Neural cell (in vitro differentiated cells): ENCODE results near the gene HHIPL1. TPM values are rescaled to one million over a fixed set of nuclear protein-coding genes. Genes with fewer than 3 reads are reported as not detected.

Experiments used
- H2AFZ ChIP-seq: fragments of 200-600, 300-800 bp; sonication (generic), shearing (Covaris generic); 2 replicates; pipeline ENCODE4 v1.6.0; 2014; ENCODE audit warnings: low read depth, mild to moderate bottlenecking, antibody characterized with exemption, low read length, moderate library complexity
- H3F3A ChIP-seq: fragments of 200-600 bp; shearing (Covaris generic); 2 replicates; pipeline ENCODE4 v1.6.1; 2016; ENCODE audit warnings: mild to moderate bottlenecking, moderate library complexity, mixed read lengths, antibody characterized with exemption, low read length; ENCODE audit not compliant: insufficient read depth, poor library complexity, severe bottlenecking
- H3K27ac ChIP-seq: fragments of 200-600, 300-800 bp; sonication (generic), shearing (Covaris generic); 2 replicates; pipeline ENCODE4 v1.5.1; 2014; ENCODE audit warnings: mild to moderate bottlenecking, low read length, moderate library complexity
- H3K27me3 ChIP-seq: fragments of 300-800, 200-600 bp; sonication (generic), shearing (Covaris generic); 2 replicates; pipeline ENCODE4 v1.6.0; 2014; ENCODE audit warnings: mild to moderate bottlenecking, low read depth, low read length, moderate library complexity; ENCODE audit not compliant: insufficient read depth
- H3K36me3 ChIP-seq: fragments of 300-800, 200-600 bp; sonication (generic), shearing (Covaris generic); 2 replicates; pipeline ENCODE4 v1.5.1; 2014; ENCODE audit warnings: mild to moderate bottlenecking, antibody characterized with exemption, low read length, moderate library complexity; ENCODE audit not compliant: insufficient read depth
- H3K4me2 ChIP-seq: fragments of 300-800, 200-600 bp; sonication (generic), shearing (Covaris generic); 2 replicates; pipeline ENCODE4 v1.6.0; 2014; ENCODE audit warnings: mild to moderate bottlenecking, low read length
- H3K4me3 ChIP-seq: fragments of 300-800, 200-600 bp; sonication (generic), shearing (Covaris generic); 2 replicates; pipeline ENCODE4 v1.5.1; 2014; ENCODE audit warnings: mild to moderate bottlenecking, low read length, moderate library complexity
- H3K79me2 ChIP-seq: fragments of 200-600 bp; shearing (Covaris generic); replicated peaks from 2 replicates; pipeline ENCODE4 v1.6.0; 2014; ENCODE audit warnings: mild to moderate bottlenecking, low read length, moderate library complexity; ENCODE audit not compliant: insufficient read depth
- H3K9ac ChIP-seq: fragments of 300-800, 200-600 bp; sonication (generic), shearing (Covaris generic); 2 replicates; pipeline ENCODE4 v1.6.1; 2016; ENCODE audit warnings: mild to moderate bottlenecking, low read length, mixed read lengths
- H3K9me2 ChIP-seq: fragments of 200-600 bp; shearing (Covaris generic); 2 replicates; pipeline ENCODE4 v1.6.1; 2016; ENCODE audit warnings: mild to moderate bottlenecking, low read length, mixed read lengths; ENCODE audit not compliant: insufficient read depth
- H3K9me3 ChIP-seq: fragments of 200-600, 300-800 bp; sonication (generic), shearing (Covaris generic); 2 replicates; pipeline ENCODE4 v1.6.1; 2016; ENCODE audit warnings: mild to moderate bottlenecking, mixed run types, low read length, moderate library complexity, mixed read lengths
- H4K20me1 ChIP-seq: fragments of 200-600 bp; shearing (Covaris generic); 2 replicates; pipeline ENCODE4 v1.6.1; 2016; ENCODE audit warnings: mild to moderate bottlenecking, mixed run types; ENCODE audit not compliant: insufficient read depth
- EP300 ChIP-seq: fragments of 450-650 bp; conservative IDR thresholded peaks from 2 replicates; pipeline ENCODE4 v1.6.1; 2014; ENCODE audit warnings: antibody characterized with exemption, mild to moderate bottlenecking, moderate library complexity; ENCODE audit not compliant: poor library complexity, severe bottlenecking
- EZH2 ChIP-seq: fragments of 200-600, 300-800 bp; shearing (Covaris generic), sonication (generic); IDR thresholded peaks from 2 replicates; pipeline ENCODE4 v1.6.1; 2014; ENCODE audit warnings: antibody characterized with exemption, low read length, borderline replicate concordance, mild to moderate bottlenecking; ENCODE audit not compliant: insufficient read depth, poor library complexity, severe bottlenecking
- MXI1 ChIP-seq: fragments of 450-650 bp; conservative IDR thresholded peaks from 2 replicates; pipeline ENCODE4 v1.6.1; 2014; ENCODE audit warnings: antibody characterized with exemption, mild to moderate bottlenecking; ENCODE audit not compliant: poor library complexity, severe bottlenecking
- POLR2AphosphoS5 ChIP-seq: IDR thresholded peaks from 2 replicates; pipeline ENCODE4 v1.6.1; 2012
- RAD21 ChIP-seq: fragments of 450-650 bp; conservative IDR thresholded peaks from 2 replicates; pipeline ENCODE4 v1.6.1; 2014; ENCODE audit warnings: antibody characterized with exemption, mild to moderate bottlenecking, moderate library complexity
- SMC3 ChIP-seq: fragments of 450-650 bp; conservative IDR thresholded peaks from 2 replicates; pipeline ENCODE4 v1.6.1; 2014; ENCODE audit warnings: antibody characterized with exemption, mild to moderate bottlenecking, moderate library complexity; ENCODE audit not compliant: poor library complexity
- TAF1 ChIP-seq: IDR thresholded peaks from 2 replicates; pipeline ENCODE4 v1.6.1; 2012; ENCODE audit warnings: low read depth
- polyA plus RNA-seq: library from polyadenylated mRNA; depleted of rRNA; stranded (reverse); fragments of >200 nt; gene quantifications from 2 replicates; pipeline ENCODE4 v1.2.3, GENCODE V29; 2014
- TF ChIP-seq, protein P1 (sequence below): IDR thresholded peaks from 2 replicates; pipeline ENCODE4 v1.6.1; 2012; ENCODE audit warnings: borderline replicate concordance
- TF ChIP-seq, protein P2 (sequence below): fragments of 450-650 bp; IDR thresholded peaks from 2 replicates; pipeline ENCODE4 v1.5.1; 2014; ENCODE audit warnings: antibody characterized with exemption, mild to moderate bottlenecking, moderate library complexity; ENCODE audit not compliant: poor library complexity, severe bottlenecking

Gene HHIPL1
- polyA plus RNA-seq, 1 donor from 2014 or later = 0.47 TPM

DNA sequence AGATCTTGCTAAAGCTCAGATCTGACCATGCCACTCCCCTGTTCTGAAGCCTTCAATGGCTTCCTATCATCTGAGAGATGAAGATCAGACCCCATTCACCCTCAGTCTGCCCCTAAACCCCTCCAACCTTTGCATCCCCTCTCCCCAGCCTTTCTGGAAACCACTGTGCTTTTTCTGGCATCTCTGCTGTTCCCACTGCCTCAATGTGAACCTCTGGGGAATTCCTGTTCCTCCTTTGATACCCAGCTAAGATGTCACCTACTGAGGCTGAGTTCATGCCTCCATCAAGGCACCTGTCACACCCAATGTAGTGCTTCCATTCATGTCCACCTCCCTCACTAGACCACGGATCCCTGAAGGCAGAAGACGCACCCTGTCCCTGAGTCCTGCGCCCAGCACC, 58.5 kb downstream of the HHIPL1 start:
- TF ChIP-seq SMC3 = no peak
- TF ChIP-seq POLR2AphosphoS5 = no peak
- TF ChIP-seq EP300 = no peak
- TF ChIP-seq, protein P1, sequence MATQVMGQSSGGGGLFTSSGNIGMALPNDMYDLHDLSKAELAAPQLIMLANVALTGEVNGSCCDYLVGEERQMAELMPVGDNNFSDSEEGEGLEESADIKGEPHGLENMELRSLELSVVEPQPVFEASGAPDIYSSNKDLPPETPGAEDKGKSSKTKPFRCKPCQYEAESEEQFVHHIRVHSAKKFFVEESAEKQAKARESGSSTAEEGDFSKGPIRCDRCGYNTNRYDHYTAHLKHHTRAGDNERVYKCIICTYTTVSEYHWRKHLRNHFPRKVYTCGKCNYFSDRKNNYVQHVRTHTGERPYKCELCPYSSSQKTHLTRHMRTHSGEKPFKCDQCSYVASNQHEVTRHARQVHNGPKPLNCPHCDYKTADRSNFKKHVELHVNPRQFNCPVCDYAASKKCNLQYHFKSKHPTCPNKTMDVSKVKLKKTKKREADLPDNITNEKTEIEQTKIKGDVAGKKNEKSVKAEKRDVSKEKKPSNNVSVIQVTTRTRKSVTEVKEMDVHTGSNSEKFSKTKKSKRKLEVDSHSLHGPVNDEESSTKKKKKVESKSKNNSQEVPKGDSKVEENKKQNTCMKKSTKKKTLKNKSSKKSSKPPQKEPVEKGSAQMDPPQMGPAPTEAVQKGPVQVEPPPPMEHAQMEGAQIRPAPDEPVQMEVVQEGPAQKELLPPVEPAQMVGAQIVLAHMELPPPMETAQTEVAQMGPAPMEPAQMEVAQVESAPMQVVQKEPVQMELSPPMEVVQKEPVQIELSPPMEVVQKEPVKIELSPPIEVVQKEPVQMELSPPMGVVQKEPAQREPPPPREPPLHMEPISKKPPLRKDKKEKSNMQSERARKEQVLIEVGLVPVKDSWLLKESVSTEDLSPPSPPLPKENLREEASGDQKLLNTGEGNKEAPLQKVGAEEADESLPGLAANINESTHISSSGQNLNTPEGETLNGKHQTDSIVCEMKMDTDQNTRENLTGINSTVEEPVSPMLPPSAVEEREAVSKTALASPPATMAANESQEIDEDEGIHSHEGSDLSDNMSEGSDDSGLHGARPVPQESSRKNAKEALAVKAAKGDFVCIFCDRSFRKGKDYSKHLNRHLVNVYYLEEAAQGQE = no peak
- no peak for TF ChIP-seq RAD21
- TF ChIP-seq TAF1 = no peak
- no peak for TF ChIP-seq MXI1
- TF ChIP-seq, protein P2, sequence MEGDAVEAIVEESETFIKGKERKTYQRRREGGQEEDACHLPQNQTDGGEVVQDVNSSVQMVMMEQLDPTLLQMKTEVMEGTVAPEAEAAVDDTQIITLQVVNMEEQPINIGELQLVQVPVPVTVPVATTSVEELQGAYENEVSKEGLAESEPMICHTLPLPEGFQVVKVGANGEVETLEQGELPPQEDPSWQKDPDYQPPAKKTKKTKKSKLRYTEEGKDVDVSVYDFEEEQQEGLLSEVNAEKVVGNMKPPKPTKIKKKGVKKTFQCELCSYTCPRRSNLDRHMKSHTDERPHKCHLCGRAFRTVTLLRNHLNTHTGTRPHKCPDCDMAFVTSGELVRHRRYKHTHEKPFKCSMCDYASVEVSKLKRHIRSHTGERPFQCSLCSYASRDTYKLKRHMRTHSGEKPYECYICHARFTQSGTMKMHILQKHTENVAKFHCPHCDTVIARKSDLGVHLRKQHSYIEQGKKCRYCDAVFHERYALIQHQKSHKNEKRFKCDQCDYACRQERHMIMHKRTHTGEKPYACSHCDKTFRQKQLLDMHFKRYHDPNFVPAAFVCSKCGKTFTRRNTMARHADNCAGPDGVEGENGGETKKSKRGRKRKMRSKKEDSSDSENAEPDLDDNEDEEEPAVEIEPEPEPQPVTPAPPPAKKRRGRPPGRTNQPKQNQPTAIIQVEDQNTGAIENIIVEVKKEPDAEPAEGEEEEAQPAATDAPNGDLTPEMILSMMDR = no peak
- TF ChIP-seq EZH2 = no peak
- Histone ChIP-seq H4K20me1 (no peaks in the 10 kb centered on the region), H3K4me3 (no peak overlapping the region), H3K27ac (no peak overlapping the region), H3K79me2 (no peaks in the 10 kb centered on the region), H3K9me3 (peaks cover 5% of the 10 kb centered on the region), H3K27me3 (no peaks in the 10 kb centered on the region), H3K9ac (no peak overlapping the region), H3K4me2 (no peak overlapping the region), H3F3A (no peaks in the 10 kb centered on the region), H3K9me2 (no peaks in the 10 kb centered on the region), H2AFZ (no peak overlapping the region), H3K36me3 (peaks cover 6% of the 10 kb centered on the region)

DNA sequence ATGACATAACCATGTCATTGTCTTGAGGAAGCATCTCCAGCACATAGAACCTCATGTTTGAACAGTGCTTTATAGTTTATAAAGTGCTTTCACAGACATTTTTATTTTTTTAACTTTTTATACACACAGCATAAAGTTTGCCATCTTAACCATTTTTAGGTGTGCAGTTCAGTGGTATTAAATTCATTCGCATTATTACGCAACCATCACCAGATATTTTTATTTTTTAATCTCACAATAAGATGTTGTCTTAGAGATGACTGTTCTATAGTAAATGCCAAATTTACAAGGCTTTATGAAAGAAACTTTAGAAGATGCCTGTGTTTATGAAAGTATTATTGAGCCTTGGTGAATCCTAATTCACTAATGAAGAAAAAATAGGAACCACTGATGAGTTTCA, 59.1 kb downstream of the HHIPL1 start:
- H3K4me2 ChIP-seq = no peak overlapping the region

More for the DNA sequence above, 59.1 kb downstream of the HHIPL1 start:
- peaks cover 5% of the 10 kb centered on the region for H3K9me3 ChIP-seq
- H3K79me2 ChIP-seq = no peaks in the 10 kb centered on the region
- no peak overlapping the region for H3K9ac ChIP-seq
- no peak overlapping the region for H2AFZ ChIP-seq
- H3K9me2 ChIP-seq = no peaks in the 10 kb centered on the region
- no peaks in the 10 kb centered on the region for H3F3A ChIP-seq
- H3K36me3 ChIP-seq = peaks cover 6% of the 10 kb centered on the region
- no peak overlapping the region for H3K27ac ChIP-seq
- no peak overlapping the region for H3K4me3 ChIP-seq
- TF ChIP-seq EZH2 = no peak
- TF ChIP-seq SMC3 = no peak
- TF ChIP-seq, protein P1 = no peak
- no peak for TF ChIP-seq POLR2AphosphoS5
- TF ChIP-seq RAD21 = no peak
- no peak for TF ChIP-seq EP300
- no peaks in the 10 kb centered on the region for H3K27me3 ChIP-seq
- no peaks in the 10 kb centered on the region for H4K20me1 ChIP-seq
